Endothelial cell of umbilical vein (primary cell): ENCODE data around the gene LMF1. TPM values are rescaled to one million over a fixed set of nuclear protein-coding genes. Genes with fewer than 3 reads are reported as not detected.

ENCODE experiments used
- BruUV-seq: library from RNA; stranded (reverse); fragments of 400-500 nt; replicated peaks from 2 replicates; lab custom pipeline; 2021; lab: Mats Ljungman, UMichigan
- CTCF ChIA-PET: fragments of 300-600, 350-600 bp; sonication (Branson Sonifier 250); formaldehyde crosslinking; loops from one replicate; lab custom pipeline; 2021; ENCODE audit warnings: antibody characterized with exemption, inconsistent platforms; lab: Charles Lee
- POLR2A ChIA-PET: fragments of 300-600, 350-600 bp; sonication (Branson Sonifier 250); formaldehyde crosslinking; loops from one replicate; lab custom pipeline; 2021; ENCODE audit warnings: antibody characterized with exemption, inconsistent platforms; lab: Charles Lee
- DNase-seq: peaks from one replicate; pipeline ENCODE4 v3.0.0-alpha.2; 2011; ENCODE audit warnings: low read depth, low spot score
- FAIRE-seq: peaks from 2 replicates; lab custom pipeline; 2011; peaks lifted over from hg19 to GRCh38; lab: Jason Lieb, UNC
- H2AFZ ChIP-seq: 2 replicates; pipeline ENCODE4 v1.6.0; 2012; ENCODE audit warnings: low read depth, low read length, control low read depth, inconsistent platforms
- H3K27ac ChIP-seq: 2 replicates; pipeline ENCODE4 v1.5.1; 2011; ENCODE audit warnings: low read depth, mild to moderate bottlenecking, control low read depth, low read length, moderate library complexity; ENCODE audit not compliant: insufficient read depth
- H3K27me3 ChIP-seq, 2 experiments: 2 replicates each; pipeline versions ENCODE4 v1.6.0 to v1.6.1; 2011; ENCODE audit warnings: low read length in 2 of 2, mixed read lengths in 1 of 2; ENCODE audit not compliant: control insufficient read depth in 2 of 2, insufficient read depth in 2 of 2
- H3K36me3 ChIP-seq, 2 experiments: 2 replicates in 1 of 2; 3 replicates in 1 of 2; pipeline ENCODE4 v1.5.1; 2011; ENCODE audit warnings: low read length in 2 of 2, mild to moderate bottlenecking in 1 of 2, moderate library complexity in 1 of 2; ENCODE audit not compliant: control insufficient read depth in 2 of 2, insufficient read depth in 2 of 2; ENCODE audit errors: extremely low read depth in 1 of 2
- H3K4me1 ChIP-seq: 3 replicates; pipeline ENCODE4 v1.5.1; 2011; ENCODE audit warnings: mild to moderate bottlenecking, low read length; ENCODE audit not compliant: control insufficient read depth, insufficient read depth; ENCODE audit errors: extremely low read depth
- H3K4me2 ChIP-seq: 2 replicates; pipeline ENCODE4 v1.6.1; 2011; ENCODE audit warnings: low read length, control low read depth, mixed read lengths; ENCODE audit not compliant: insufficient read depth
- H3K4me3 ChIP-seq, 3 experiments: fragments of 200-600 bp in 1 of 3; sonication (generic), shearing (Covaris generic) in 1 of 3; replicated peaks in 1 of 3; 2 replicates each; pipeline ENCODE4 v1.5.1; 2011 to 2016; ENCODE audit warnings: control low read depth in 3 of 3, low read length in 3 of 3, mild to moderate bottlenecking in 2 of 3, inconsistent platforms in 1 of 3, low read depth in 1 of 3, moderate library complexity in 1 of 3; ENCODE audit not compliant: insufficient read depth in 1 of 3
- H3K79me2 ChIP-seq: 2 replicates; pipeline ENCODE4 v1.6.0; 2012; ENCODE audit warnings: low read length, inconsistent platforms; ENCODE audit not compliant: control insufficient read depth, insufficient read depth
- H3K9ac ChIP-seq: replicated peaks from 2 replicates; pipeline ENCODE3; 2011; ENCODE audit warnings: low read length, control low read depth; ENCODE audit not compliant: insufficient read depth; ENCODE audit errors: extremely low read depth
- H3K9me1 ChIP-seq: replicated peaks from 3 replicates; pipeline ENCODE4 v1.6.0; 2011; ENCODE audit warnings: mild to moderate bottlenecking, low read length; ENCODE audit not compliant: control insufficient read depth, insufficient read depth; ENCODE audit errors: extremely low read depth
- H3K9me3 ChIP-seq: replicated peaks from 2 replicates; pipeline ENCODE4 v1.5.1; 2012; ENCODE audit warnings: low read length, inconsistent platforms; ENCODE audit not compliant: control insufficient read depth, insufficient read depth
- H4K20me1 ChIP-seq: replicated peaks from 2 replicates; pipeline ENCODE3; 2011; ENCODE audit warnings: mild to moderate bottlenecking, low read length; ENCODE audit not compliant: control insufficient read depth, insufficient read depth; ENCODE audit errors: extremely low read depth
- CTCF ChIP-seq, 2 donors: IDR thresholded peaks; 1 replicate in 1 of 2; 2 replicates in 1 of 2; pipeline ENCODE4 v1.5.1; 2011; ENCODE audit warnings: low read length in 2 of 2, mild to moderate bottlenecking in 2 of 2, moderate library complexity in 2 of 2, control low read depth in 1 of 2, inconsistent platforms in 1 of 2, low read depth in 1 of 2; ENCODE audit not compliant: insufficient read depth in 1 of 2; ENCODE audit errors: extremely low read depth in 1 of 2
- EZH2 ChIP-seq: IDR thresholded peaks from 2 replicates; pipeline ENCODE4 v1.6.1; 2012; ENCODE audit warnings: borderline replicate concordance, low read depth, mild to moderate bottlenecking, moderate library complexity, low read length, inconsistent platforms; ENCODE audit not compliant: severe bottlenecking
- FOS ChIP-seq: IDR thresholded peaks from 2 replicates; pipeline ENCODE4 v1.6.1; 2011; ENCODE audit warnings: mild to moderate bottlenecking, low read length, moderate library complexity, borderline replicate concordance; ENCODE audit not compliant: insufficient read depth
- GATA2 ChIP-seq: IDR thresholded peaks from 2 replicates; pipeline ENCODE4 v1.7.0; 2011; ENCODE audit warnings: low read depth, mild to moderate bottlenecking, moderate library complexity, mixed read lengths, low read length; ENCODE audit not compliant: insufficient read length, insufficient read depth
- JUN ChIP-seq: IDR thresholded peaks from 2 replicates; pipeline ENCODE4 v1.6.1; 2011; ENCODE audit warnings: borderline replicate concordance, low read depth; ENCODE audit not compliant: insufficient read length, insufficient read depth
- MAX ChIP-seq: IDR thresholded peaks from 2 replicates; pipeline ENCODE4 v1.6.1; 2011; ENCODE audit not compliant: insufficient read depth, insufficient read length
- MYC ChIP-seq: IDR thresholded peaks from one replicate; pipeline ENCODE4 v1.6.1; 2011; ENCODE audit warnings: mild to moderate bottlenecking, low read depth, low read length
- POLR2A ChIP-seq: IDR thresholded peaks from 2 replicates; pipeline ENCODE4 v1.6.1; 2012; ENCODE audit warnings: low read depth, mild to moderate bottlenecking, control low read depth, low read length
- POLR2AphosphoS5 ChIP-seq: IDR thresholded peaks from 2 replicates; pipeline ENCODE4 v1.6.1; 2012; ENCODE audit warnings: low read depth, mild to moderate bottlenecking, control low read depth, low read length, moderate library complexity; ENCODE audit not compliant: insufficient read depth
- dilution Hi-C: fragments of 300-500 bp; cut with MboI; formaldehyde crosslinking; loops from one replicate; pipeline ENCODE4 v1.15.0; 2019; ENCODE audit warnings: low sequenced_read_pairs; ENCODE audit not compliant: extremely low pct_ligation_motif_present
- intact Hi-C: fragments of 100-400 bp; cut with micrococcal nuclease; formaldehyde crosslinking; loops from one replicate; pipeline ENCODE4 v1.10.0; 2022
- polyA plus RNA-seq, 4 experiments: library from polyadenylated mRNA; depleted of rRNA in 3 of 4; stranded (reverse) in 3 of 4; unstranded in 1 of 4; fragments of >200 nt; gene quantifications; 2 replicates each; pipeline versions ENCODE4 v1.2.1 to v1.2.3, GENCODE V29; 2011 to 2012; ENCODE audit warnings: missing spikeins in 1 of 4
- total RNA-seq: library from RNA; stranded (reverse); gene quantifications from 2 replicates; pipeline ENCODE4 v1.2.3, GENCODE V29; 2021

LMF1 gene
- total and polyA plus RNA-seq, 2 donors (not counting 3 experiments of a cell fraction or from before 2014, with no cell fraction given): 17.8 TPM

- Histone ChIP-seq H3K9me3 (peaks cover 3% of the 10 kb centered on the region), H3K4me2 (no peak overlapping the region), H3K9me1 (no peaks in the 10 kb centered on the region), H3K4me3 (no peak overlapping the region), H3K9ac (no peak overlapping the region), H3K27ac (no peak overlapping the region), H4K20me1 (no peaks in the 10 kb centered on the region), H3K27me3 (no peaks in the 10 kb centered on the region), H3K79me2 (no peaks in the 10 kb centered on the region), H2AFZ (no peak overlapping the region), H3K4me1 (no peaks in the 10 kb centered on the region), H3K36me3 (no peaks in the 10 kb centered on the region)
- intact Hi-C loops: no loop called here
- CTCF ChIA-PET: no interaction called here
- FAIRE-seq: no peak
- BruUV-seq: no TSS peak
- dilution Hi-C loops: no loop called here
- POLR2A ChIA-PET: no interaction called here
- no peak for DNase-seq
- TF ChIP-seq CTCF (IDR thresholded peaks at IDR 0.05; ENCODE audit: extremely low read depth in 1 of 2, insufficient read depth in 1 of 2, low read depth in 1 of 2, low read length in 2 of 2) (no peak), POLR2AphosphoS5 (no peak), POLR2A (no peak), MYC (no peak), EZH2 (no peak), FOS (no peak), JUN (no peak), GATA2 (no peak), MAX (no peak)
Measured at GRCh38 chr16:853981-854807, 116.6 kb downstream of the LMF1 start.
